Activated T-cell treated with anti-CD3 and anti-CD28 coated beads, Interleukin-2, amount 50 U/mL, for 1 hour (primary cell): ENCODE measurements around the gene PBX2.
"Not testable (repeated sequence)": the region's sequence is repeated elsewhere in the genome, so short reads cannot be mapped to it uniquely, and the experiment has no call there.

ENCODE experiments used
- DNase-seq: peaks from one replicate; pipeline ENCODE4 v3.0.0-alpha.2; 2020

Gene PBX2

GRCh38 chr6:32186151-32186840 lies 3.7 kb downstream of the PBX2 start:
- not testable (repeated sequence) for DNase-seq

DNA sequence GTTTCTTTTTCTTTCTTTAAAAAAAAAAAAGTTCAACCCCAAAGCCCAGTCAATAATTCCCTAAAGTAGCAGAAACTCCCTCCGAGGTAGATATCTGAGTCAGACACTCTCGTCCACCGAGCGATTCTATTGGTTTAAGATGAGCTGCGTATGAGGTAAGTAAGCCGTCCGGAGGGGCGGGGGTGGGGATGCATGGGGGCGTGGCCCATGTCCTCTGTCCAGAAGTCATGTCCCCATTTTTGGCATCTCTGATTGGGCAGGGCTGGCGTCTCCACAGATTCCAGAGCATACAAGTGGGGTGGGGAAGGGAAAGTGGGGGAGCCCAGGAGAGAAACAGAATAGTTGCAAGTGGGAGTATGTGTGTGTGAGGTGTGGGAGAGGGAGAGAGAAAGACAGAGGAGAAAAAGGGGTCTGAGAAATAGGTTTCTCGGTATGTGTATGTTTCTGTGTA lies 4.3 kb downstream of the PBX2 start:
- DNase-seq = peak; percentile 55

- DNase-seq = no peak
Observed at GRCh38 chr6:32184084-32184640, 5.8 kb downstream of the PBX2 start, which contains the start of gene AGER. TSS of gene AGER (minus strand) at chr6:32184253. CDS start at chr6:32184222, 31 bp downstream.

DNA sequence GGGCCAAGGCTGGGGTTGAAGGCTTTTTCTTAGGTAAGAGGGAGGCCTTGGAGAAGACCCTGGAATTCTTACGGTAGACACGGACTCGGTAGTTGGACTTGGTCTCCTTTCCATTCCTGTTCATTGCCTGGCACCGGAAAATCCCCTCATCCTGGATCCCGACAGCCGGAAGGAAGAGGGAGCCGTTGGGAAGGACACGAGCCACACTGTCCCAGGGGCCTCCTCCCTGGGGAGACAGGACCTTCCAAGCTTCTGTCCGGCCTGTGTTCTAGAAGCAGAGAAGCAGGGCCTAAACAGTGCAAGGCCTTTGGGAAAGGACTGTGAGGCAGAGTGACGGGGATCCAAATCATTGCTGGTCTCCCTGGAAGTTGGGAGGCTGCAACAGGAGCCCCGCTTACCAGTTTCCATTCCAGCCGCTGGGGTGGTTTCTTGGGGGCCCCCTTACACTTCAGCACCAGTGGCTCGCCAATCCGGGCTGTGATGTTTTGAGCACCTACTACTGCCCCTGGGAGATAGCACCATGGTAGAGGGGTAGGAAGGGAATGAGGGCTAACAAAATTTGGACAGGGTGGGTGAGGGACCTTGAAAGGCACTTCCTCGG lies 6.4 kb downstream of the PBX2 start:
- no peak for DNase-seq

- DNase-seq = no peak
Observed at GRCh38 chr6:32183030-32183429, 7.0 kb downstream of the PBX2 start.

DNA sequence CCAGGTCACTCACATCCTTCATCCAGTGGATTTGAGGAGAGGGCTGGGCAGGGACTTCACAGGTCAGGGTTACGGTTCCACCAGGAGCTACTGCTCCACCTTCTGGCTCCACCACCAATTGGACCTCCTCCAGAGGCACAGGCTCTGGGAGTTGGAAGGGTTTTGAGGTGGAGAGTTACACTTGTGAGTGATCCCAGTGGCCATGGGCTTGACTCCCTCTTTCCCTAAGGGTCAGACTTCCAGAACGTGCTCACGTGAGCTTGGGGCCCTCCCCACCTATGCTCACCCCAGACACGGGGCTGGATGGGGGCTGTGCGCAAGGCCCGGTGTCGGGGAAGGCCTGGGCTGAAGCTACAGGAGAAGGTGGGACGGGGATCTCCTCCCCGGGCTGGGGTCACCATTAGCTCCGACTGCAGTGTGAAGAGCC lies 7.4 kb downstream of the PBX2 start:
- DNase-seq = no peak

- no peak for DNase-seq
Observed at GRCh38 chr6:32181915-32182529, 8.0 kb downstream of the PBX2 start.

DNA sequence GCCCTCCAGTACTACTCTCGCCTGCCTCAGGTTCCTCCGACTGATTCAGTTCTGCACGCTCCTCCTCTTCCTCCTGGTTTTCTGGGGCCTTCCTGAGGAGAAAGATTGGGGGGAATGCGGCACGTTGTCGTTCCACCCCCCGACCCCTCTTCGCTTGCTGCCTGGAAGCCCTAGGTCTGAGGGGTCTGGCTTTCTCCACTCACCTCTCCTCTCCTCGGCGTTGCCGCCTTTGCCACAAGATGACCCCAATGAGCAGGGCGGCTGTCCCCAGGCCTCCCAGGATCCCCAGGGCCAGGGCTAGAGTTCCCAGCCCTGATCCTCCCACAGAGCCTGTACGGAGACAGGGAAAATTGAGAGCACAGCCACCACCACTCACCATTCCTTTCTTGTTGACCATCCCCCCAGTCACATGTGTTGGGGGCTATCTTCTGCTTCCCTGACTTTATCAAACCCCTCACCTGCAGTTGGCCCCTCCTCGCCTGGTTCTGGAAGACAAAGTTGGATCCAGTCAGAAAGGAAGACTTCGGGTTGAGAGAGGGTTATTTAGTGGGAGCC lies 8.8 kb downstream of the PBX2 start:
- DNase-seq = no peak

- no peak for DNase-seq
Observed at GRCh38 chr6:32179766-32180405, 10.1 kb downstream of the PBX2 start.

GRCh38 chr6:32178547-32179440 lies 11.2 kb downstream of the PBX2 start:
- no peak for DNase-seq

GRCh38 chr6:32177788-32178546 lies 12.0 kb downstream of the PBX2 start, which contains the start of gene RNF5:
TSS of gene RNF5 (plus strand) at chr6:32178405. CDS start at chr6:32178512, 107 bp downstream.
- DNase-seq = peak; percentile 85

- DNase-seq = no peak
Observed at GRCh38 chr6:32177183-32177787, 12.7 kb downstream of the PBX2 start.

GRCh38 chr6:32176476-32177182 lies 13.4 kb downstream of the PBX2 start:
- no peak for DNase-seq

DNA sequence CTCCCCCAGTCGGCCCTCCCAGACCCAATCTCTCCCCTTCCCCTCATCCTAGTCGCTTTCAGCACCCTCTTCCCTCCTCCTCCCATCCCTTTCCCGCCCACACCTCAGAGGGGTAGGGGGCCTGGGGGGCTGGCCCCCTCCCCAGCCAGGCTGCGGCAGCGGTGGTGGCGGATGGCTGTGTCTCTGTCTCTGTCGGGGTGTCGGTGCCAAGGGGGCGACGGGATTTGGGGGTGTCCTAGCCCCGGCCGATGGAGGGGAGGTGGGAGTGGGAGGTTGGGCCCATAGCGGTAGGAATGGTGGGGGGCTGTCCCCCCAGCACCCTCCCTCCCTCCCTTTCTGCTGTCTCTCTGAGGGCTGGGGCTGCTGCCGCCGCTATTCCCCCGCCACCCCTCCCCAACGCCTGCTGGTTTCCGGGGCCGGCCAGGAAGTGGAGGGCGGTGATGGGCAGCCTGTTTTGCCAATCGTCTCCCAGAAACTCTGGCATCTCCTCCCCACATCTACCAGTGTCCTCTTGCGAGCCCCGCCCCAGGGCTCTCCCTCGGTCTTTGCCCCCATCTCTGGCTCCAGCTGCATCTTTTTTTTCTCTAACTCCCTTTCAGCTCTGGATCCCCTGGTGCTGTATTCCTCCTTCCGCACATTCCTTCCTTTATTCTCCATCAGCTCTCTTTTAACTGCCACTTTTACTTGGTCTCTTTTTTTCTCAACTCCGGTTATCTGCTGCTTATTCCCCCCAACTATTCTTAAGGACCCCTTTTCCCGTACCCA lies 14.1 kb downstream of the PBX2 start, which contains the start of gene AGPAT1:
Gene AGPAT1, minus strand, starts transcription at position 374 of the 765 bp plus-strand sequence. CDS start 4,588 bp downstream, outside the sequence.
- peak; percentile 97 for DNase-seq

DNA sequence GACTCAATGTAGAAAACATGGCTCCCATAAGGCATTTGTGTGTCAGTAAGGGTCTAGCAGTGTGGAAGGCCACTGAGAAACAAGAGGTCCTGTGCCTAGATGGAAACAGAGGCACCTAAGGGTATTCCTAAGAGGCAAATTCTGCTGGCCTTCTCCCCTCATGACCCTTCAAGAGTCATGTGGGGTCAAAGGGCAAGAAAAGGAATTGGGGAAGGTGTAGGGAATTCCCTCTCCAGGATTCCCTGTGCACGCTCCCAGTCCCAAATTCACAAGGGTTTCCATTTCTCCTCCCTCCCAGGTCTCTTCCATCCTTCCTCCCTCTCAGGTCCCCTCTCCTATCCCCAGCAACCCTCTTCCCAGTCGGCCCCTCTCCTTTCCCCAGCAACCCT lies 14.7 kb downstream of the PBX2 start:
- DNase-seq = no peak

DNA sequence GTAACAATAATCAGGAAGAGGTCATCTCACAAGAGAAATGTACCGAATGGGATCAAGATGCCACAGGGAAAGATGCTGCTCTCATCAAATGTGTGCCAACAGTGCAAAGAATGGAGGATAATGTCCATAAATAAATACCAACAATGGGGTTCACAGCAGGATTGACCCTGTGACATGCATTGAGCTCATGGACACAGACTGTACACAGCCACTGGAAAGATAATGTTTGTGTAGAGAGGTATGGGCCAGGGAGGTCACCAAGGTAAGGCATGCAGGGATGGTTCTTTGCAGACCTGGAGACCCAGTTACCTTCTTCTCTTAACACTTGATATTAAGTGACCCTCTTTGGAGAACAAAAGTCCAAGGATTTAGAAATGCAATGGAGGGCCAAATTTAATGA lies 15.6 kb downstream of the PBX2 start:
- no peak for DNase-seq

DNA sequence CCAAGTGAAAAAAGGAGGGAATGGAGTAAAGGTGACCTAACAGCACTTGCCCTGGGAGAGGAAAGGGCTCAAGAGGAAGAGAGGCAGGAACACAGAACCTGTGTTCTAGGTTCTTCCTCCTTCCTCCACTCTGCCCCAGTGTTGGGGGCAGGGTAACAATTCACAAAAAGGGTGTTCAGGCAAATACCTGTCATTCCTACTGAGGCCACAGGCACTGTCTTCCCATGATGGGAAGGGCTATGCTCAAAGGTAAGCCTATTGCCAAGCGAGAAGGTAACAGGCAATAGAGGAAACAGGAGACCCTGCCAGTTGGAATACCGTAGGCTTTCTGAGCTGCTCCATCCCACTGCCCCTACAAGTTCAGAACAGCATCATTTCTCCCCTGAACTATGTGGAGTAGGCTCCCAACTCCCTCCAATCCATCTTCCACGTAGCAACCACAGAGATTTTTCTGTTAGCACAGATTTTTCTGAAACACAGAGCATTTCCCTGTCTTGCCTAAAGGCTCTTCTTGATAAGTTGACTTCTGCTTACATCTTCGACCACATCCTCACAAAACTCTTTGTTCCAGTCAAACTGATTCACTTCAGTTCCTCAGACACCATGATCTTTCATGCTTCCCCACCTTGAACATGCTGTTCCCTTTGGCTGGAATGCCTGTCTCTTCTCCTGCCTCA lies 16.8 kb downstream of the PBX2 start:
- DNase-seq = no peak

- DNase-seq = no peak
Observed at GRCh38 chr6:32171234-32171633, 18.8 kb downstream of the PBX2 start.
